ENCODE results near the gene PLPP4. TPM values are rescaled to one million over a fixed set of nuclear protein-coding genes. Genes with fewer than 3 reads are reported as not detected.

The PLPP4 gene
- total RNA-seq, 4 donors from 2014 or later: 0.54 to 2.7 TPM; not detected in 2

- H3K4me1 ChIP-seq: no peaks in the 10 kb centered on the region
- intact Hi-C loops (cut with DNase I): no loop called here
- no peak overlapping the region for H3K27ac ChIP-seq
- no peak for DNase-seq
- H3K4me3 ChIP-seq (replicated peaks in 1 of 3): no peak overlapping the region
- H3K36me3 ChIP-seq: no peaks in the 10 kb centered on the region
- TF ChIP-seq POLR2A (IDR thresholded peaks at IDR 0.05) (no peak), CTCF (IDR thresholded peaks at IDR 0.05) (no peak)
- no peaks in the 10 kb centered on the region for H3K27me3 ChIP-seq
- H3K9me3 ChIP-seq: no peaks in the 10 kb centered on the region
- whole genome bisulfite sequencing, 2 donors: 86 to 88% methylated on average over 4 of the region's 4 CpGs
Observed at GRCh38 chr10:120578890-120579289, 121.9 kb downstream of the PLPP4 start.

GRCh38 chr10:120580918-120581895, 124.2 kb downstream of the PLPP4 start:
- DNase-seq: peak in 1 of 2 donors; percentile 6
- 62 to 63% methylated on average over 16 of the region's 16 CpGs for whole genome bisulfite sequencing, 2 donors
- TF ChIP-seq POLR2A (IDR thresholded peaks at IDR 0.05): no peak
- TF ChIP-seq CTCF (IDR thresholded peaks at IDR 0.05): no peak
- H3K4me1 ChIP-seq: no peaks in the 10 kb centered on the region
- intact Hi-C loops (cut with DNase I): no loop called here
- H3K4me3 ChIP-seq (replicated peaks in 1 of 3): no peak overlapping the region
- no peaks in the 10 kb centered on the region for H3K36me3 ChIP-seq
- H3K27ac ChIP-seq: no peak overlapping the region
- H3K27me3 ChIP-seq: no peaks in the 10 kb centered on the region
- H3K9me3 ChIP-seq: no peaks in the 10 kb centered on the region

- Histone ChIP-seq H3K9me3 (no peaks in the 10 kb centered on the region), H3K36me3 (no peaks in the 10 kb centered on the region), H3K4me3 (replicated peaks in 1 of 3) (no peak overlapping the region), H3K4me1 (no peaks in the 10 kb centered on the region), H3K27ac (no peak overlapping the region), H3K27me3 (no peaks in the 10 kb centered on the region)
- intact Hi-C loops (cut with DNase I): no loop called here
- no peak for DNase-seq
- 40 to 52% methylated on average over 2 of the region's 2 CpGs for WGBS, 2 donors
- no peak for TF ChIP-seq POLR2A (IDR thresholded peaks at IDR 0.05)
- TF ChIP-seq CTCF (IDR thresholded peaks at IDR 0.05): no peak
Observed at GRCh38 chr10:120582753-120583152, 125.7 kb downstream of the PLPP4 start.

- no peaks in the 10 kb centered on the region for H3K4me1 ChIP-seq
- no peak overlapping the region for H3K4me3 ChIP-seq (replicated peaks in 1 of 3)
- no peaks in the 10 kb centered on the region for H3K36me3 ChIP-seq
- WGBS, 2 donors: 82 to 89% methylated on average over 2 of the region's 2 CpGs
- H3K27ac ChIP-seq: no peak overlapping the region
- H3K27me3 ChIP-seq: no peaks in the 10 kb centered on the region
- intact Hi-C loops (cut with DNase I): no loop called here
- no peak for DNase-seq
- TF ChIP-seq CTCF (IDR thresholded peaks at IDR 0.05) (no peak), POLR2A (IDR thresholded peaks at IDR 0.05) (no peak)
- no peaks in the 10 kb centered on the region for H3K9me3 ChIP-seq
Observed at GRCh38 chr10:120583424-120584108, 126.5 kb downstream of the PLPP4 start.

- intact Hi-C loops (cut with DNase I): no loop called here
- H3K4me3 ChIP-seq (replicated peaks in 1 of 3): no peak overlapping the region
- no peaks in the 10 kb centered on the region for H3K36me3 ChIP-seq
- WGBS, 2 donors: 35 to 78% methylated on average over 1 of the region's 1 CpG
- DNase-seq: no peak
- no peaks in the 10 kb centered on the region for H3K27me3 ChIP-seq
- H3K9me3 ChIP-seq: no peaks in the 10 kb centered on the region
- TF ChIP-seq CTCF (IDR thresholded peaks at IDR 0.05) (no peak), POLR2A (IDR thresholded peaks at IDR 0.05) (no peak)
- H3K27ac ChIP-seq: no peak overlapping the region
- H3K4me1 ChIP-seq: no peaks in the 10 kb centered on the region
Observed at GRCh38 chr10:120584786-120585185, 127.8 kb downstream of the PLPP4 start.
